Measurements from ENCODE around the gene ENTPD8. TPM values are rescaled to one million over a fixed set of nuclear protein-coding genes. Genes with fewer than 3 reads are reported as not detected.

The ENTPD8 gene
- total RNA-seq, 4 donors from 2014 or later: not detected

- WGBS, 2 donors: 76 to 81% methylated on average over 29 to 36 of the region's 41 CpGs
- no peaks in the 10 kb centered on the region for H3K9me3 ChIP-seq
- TF ChIP-seq, protein P1, sequence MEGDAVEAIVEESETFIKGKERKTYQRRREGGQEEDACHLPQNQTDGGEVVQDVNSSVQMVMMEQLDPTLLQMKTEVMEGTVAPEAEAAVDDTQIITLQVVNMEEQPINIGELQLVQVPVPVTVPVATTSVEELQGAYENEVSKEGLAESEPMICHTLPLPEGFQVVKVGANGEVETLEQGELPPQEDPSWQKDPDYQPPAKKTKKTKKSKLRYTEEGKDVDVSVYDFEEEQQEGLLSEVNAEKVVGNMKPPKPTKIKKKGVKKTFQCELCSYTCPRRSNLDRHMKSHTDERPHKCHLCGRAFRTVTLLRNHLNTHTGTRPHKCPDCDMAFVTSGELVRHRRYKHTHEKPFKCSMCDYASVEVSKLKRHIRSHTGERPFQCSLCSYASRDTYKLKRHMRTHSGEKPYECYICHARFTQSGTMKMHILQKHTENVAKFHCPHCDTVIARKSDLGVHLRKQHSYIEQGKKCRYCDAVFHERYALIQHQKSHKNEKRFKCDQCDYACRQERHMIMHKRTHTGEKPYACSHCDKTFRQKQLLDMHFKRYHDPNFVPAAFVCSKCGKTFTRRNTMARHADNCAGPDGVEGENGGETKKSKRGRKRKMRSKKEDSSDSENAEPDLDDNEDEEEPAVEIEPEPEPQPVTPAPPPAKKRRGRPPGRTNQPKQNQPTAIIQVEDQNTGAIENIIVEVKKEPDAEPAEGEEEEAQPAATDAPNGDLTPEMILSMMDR (IDR thresholded peaks at IDR 0.05): no peak
- no peak for TF ChIP-seq POLR2A (IDR thresholded peaks at IDR 0.05)
- intact Hi-C loops (cut with DNase I): no loop called here
- no peak overlapping the region for H3K4me3 ChIP-seq
- H3K27ac ChIP-seq: no peak overlapping the region
- no peak for DNase-seq
- no peaks in the 10 kb centered on the region for H3K27me3 ChIP-seq
- no peaks in the 10 kb centered on the region for H3K36me3 ChIP-seq
- H3K4me1 ChIP-seq: no peaks in the 10 kb centered on the region
Observed at GRCh38 chr9:137487454-137488326, 46.5 kb upstream of the ENTPD8 start.

DNA sequence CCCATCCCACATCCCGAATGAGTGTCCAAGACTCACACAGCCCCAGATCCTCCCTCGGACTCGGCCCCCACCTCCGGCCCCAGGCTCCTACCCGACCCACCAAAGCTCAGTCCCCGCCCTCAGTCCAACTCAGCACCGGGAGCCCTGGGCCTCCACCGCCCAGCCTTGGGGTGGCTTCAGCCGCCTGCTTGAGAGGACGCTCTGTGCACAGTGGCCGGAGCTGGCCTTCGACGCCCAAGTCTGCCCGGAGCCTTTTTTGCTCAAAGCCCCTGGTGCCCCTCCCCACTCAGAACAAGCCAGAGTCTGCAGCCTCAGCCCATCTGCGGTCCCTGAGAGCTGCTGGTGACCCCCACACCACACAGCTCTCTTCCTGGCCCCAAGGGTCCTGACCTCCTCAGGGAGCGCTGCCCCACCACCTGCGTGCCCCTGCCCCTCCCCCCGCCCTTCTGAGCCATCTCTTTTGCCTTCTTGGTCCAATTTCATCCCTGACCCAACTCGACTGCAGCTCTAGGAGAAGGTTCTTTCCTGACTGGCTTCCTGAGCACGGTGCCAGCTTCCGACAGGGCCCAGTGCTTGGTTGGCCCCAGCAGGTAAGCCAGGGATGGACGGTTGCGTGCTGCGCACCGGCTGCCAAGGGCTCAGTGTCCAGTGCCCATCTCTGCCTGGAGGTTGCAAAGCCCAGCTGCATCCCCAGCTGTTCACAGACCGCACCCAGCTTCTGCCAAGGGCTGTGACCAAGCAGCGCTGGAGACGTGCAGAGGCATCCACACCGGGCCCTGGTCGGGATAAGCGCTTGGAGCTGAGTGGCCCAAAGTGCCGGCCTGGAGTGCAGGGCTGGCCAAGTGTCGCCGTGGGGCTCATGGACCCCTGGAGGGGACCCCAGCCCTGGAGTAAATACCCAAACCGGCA lies 45.6 kb upstream of the ENTPD8 start:
- no peaks in the 10 kb centered on the region for H3K27me3 ChIP-seq
- TF ChIP-seq POLR2A (IDR thresholded peaks at IDR 0.05): no peak
- TF ChIP-seq, protein P1 (IDR thresholded peaks at IDR 0.05): no peak
- peaks cover 3 to 9% (median 3%) of the 10 kb centered on the region in 3 donors for H3K4me1 ChIP-seq
- no peak overlapping the region for H3K4me3 ChIP-seq
- no peak for DNase-seq
- no peaks in the 10 kb centered on the region for H3K9me3 ChIP-seq
- no peaks in the 10 kb centered on the region for H3K36me3 ChIP-seq
- 76 to 84% methylated on average over 9 to 14 of the region's 35 CpGs for WGBS, 2 donors
- H3K27ac ChIP-seq: no peak overlapping the region
- intact Hi-C loops (cut with DNase I): no loop called here

GRCh38 chr9:137486141-137486490 lies 45.0 kb upstream of the ENTPD8 start:
- no peak overlapping the region for H3K4me3 ChIP-seq
- H3K4me1 ChIP-seq: peaks cover 3 to 11% (median 3%) of the 10 kb centered on the region in 3 donors
- 86 to 94% methylated on average over 12 to 14 of the region's 15 CpGs for WGBS, 2 donors
- no peak for TF ChIP-seq POLR2A (IDR thresholded peaks at IDR 0.05)
- TF ChIP-seq, protein P1 (IDR thresholded peaks at IDR 0.05): no peak
- no peaks in the 10 kb centered on the region for H3K36me3 ChIP-seq
- intact Hi-C loops (cut with DNase I): no loop called here
- DNase-seq: no peak
- H3K27ac ChIP-seq: no peak overlapping the region
- H3K27me3 ChIP-seq: no peaks in the 10 kb centered on the region
- no peaks in the 10 kb centered on the region for H3K9me3 ChIP-seq

GRCh38 chr9:137485343-137486140 lies 44.4 kb upstream of the ENTPD8 start:
- no peak for DNase-seq
- Histone ChIP-seq H3K36me3 (no peaks in the 10 kb centered on the region), H3K4me1 (peaks cover 3 to 11% (median 3%) of the 10 kb centered on the region in 3 donors), H3K27ac (no peak overlapping the region), H3K9me3 (no peaks in the 10 kb centered on the region), H3K4me3 (no peak overlapping the region), H3K27me3 (no peaks in the 10 kb centered on the region)
- intact Hi-C loops (cut with DNase I): no loop called here
- TF ChIP-seq POLR2A (IDR thresholded peaks at IDR 0.05): no peak
- TF ChIP-seq, protein P1 (IDR thresholded peaks at IDR 0.05): no peak
- 83 to 88% methylated on average over 5 to 8 of the region's 26 CpGs for WGBS, 2 donors

All from esophagus squamous epithelium (tissue), 5 donors.